ENCODE data around the gene TCF7L2.

TCF7L2 gene

GRCh38 chr10:113139699-113140098 lies 189.7 kb downstream of the TCF7L2 start:
- DNase-seq (ENCODE audit: low read depth), result no peak
- no peak overlapping the region for H3K4me3 ChIP-seq (ENCODE audit: control insufficient read depth, low read depth, low read length)
- peak; percentile 60 for TF ChIP-seq CTCF (IDR thresholded peaks at IDR 0.05; ENCODE audit: control insufficient read depth, insufficient read depth, low read depth, low read length, missing control alignments)

GRCh38 chr10:113140143-113141011 lies 190.3 kb downstream of the TCF7L2 start:
- TF ChIP-seq CTCF (IDR thresholded peaks at IDR 0.05; ENCODE audit: control insufficient read depth, insufficient read depth, low read depth, low read length, missing control alignments), result no peak
- no peak for DNase-seq (ENCODE audit: low read depth)
- no peak overlapping the region for H3K4me3 ChIP-seq (ENCODE audit: control insufficient read depth, low read depth, low read length)

GRCh38 chr10:113142601-113143362 lies 192.7 kb downstream of the TCF7L2 start:
- TF ChIP-seq CTCF (IDR thresholded peaks at IDR 0.05; ENCODE audit: control insufficient read depth, insufficient read depth, low read depth, low read length, missing control alignments), result no peak
- no peak for DNase-seq (ENCODE audit: low read depth)
- no peak overlapping the region for H3K4me3 ChIP-seq (ENCODE audit: control insufficient read depth, low read depth, low read length)

GRCh38 chr10:113144576-113144975 lies 194.5 kb downstream of the TCF7L2 start:
- DNase-seq (ENCODE audit: low read depth), result no peak
- TF ChIP-seq CTCF (IDR thresholded peaks at IDR 0.05; ENCODE audit: control insufficient read depth, insufficient read depth, low read depth, low read length, missing control alignments), result no peak
- H3K4me3 ChIP-seq (ENCODE audit: control insufficient read depth, low read depth, low read length), result no peak overlapping the region

- DNase-seq (ENCODE audit: low read depth), result no peak
- TF ChIP-seq CTCF (IDR thresholded peaks at IDR 0.05; ENCODE audit: control insufficient read depth, insufficient read depth, low read depth, low read length, missing control alignments), result no peak
- H3K4me3 ChIP-seq (ENCODE audit: control insufficient read depth, low read depth, low read length), result no peak overlapping the region
Measured at GRCh38 chr10:113148071-113148825, 198.2 kb downstream of the TCF7L2 start.

- TF ChIP-seq CTCF (IDR thresholded peaks at IDR 0.05; ENCODE audit: control insufficient read depth, insufficient read depth, low read depth, low read length, missing control alignments), result no peak
- DNase-seq (ENCODE audit: low read depth), result no peak
- H3K4me3 ChIP-seq (ENCODE audit: control insufficient read depth, low read depth, low read length), result no peak overlapping the region
Measured at GRCh38 chr10:113148901-113149300, 198.9 kb downstream of the TCF7L2 start.

Measured in AG09309 (cell line).